Heart left ventricle (tissue), 16 donors: Measurements from ENCODE around the gene MFSD6L. TPM values are rescaled to one million over a fixed set of nuclear protein-coding genes. Genes with fewer than 3 reads are reported as not detected.

Experiments
- ATAC-seq, 4 donors: fragments of 200-7000 bp; cut with Tn5 transposase; one replicate each; pipeline ENCODE4 v1.9.1; 2020 to 2022; ENCODE audit warnings: moderate library complexity in 4 of 4, mild to moderate bottlenecking in 3 of 4, moderate number of reproducible peaks in 1 of 4
- DNase-seq, 5 donors: peaks; one replicate each; pipeline ENCODE4 v3.0.0-alpha.2; 2020
- H3K27ac ChIP-seq, 12 donors: fragments of 200-600 bp; sonication (generic) in 4 of 12; one replicate each; pipeline versions ENCODE4 v1.5.0 to v1.8.0; 2016 to 2022; ENCODE audit warnings: mild to moderate bottlenecking in 2 of 12
- H3K27me3 ChIP-seq, 9 donors: fragments of 200-600 bp; sonication (generic) in 2 of 9; one replicate each; pipeline versions ENCODE4 v1.5.1 to v1.8.0; 2016 to 2022; ENCODE audit warnings: mild to moderate bottlenecking in 3 of 9
- H3K36me3 ChIP-seq, 9 donors: fragments of 200-600 bp; sonication (generic) in 2 of 9; one replicate each; pipeline versions ENCODE4 v1.5.0 to v1.8.0; 2018 to 2022; ENCODE audit warnings: mild to moderate bottlenecking in 2 of 9
- H3K4me1 ChIP-seq, 12 donors: fragments of 200-600 bp; sonication (generic) in 4 of 12; one replicate each; pipeline versions ENCODE4 v1.5.0 to v1.8.0; 2016 to 2022; ENCODE audit warnings: mild to moderate bottlenecking in 3 of 12
- H3K4me3 ChIP-seq, 12 donors: fragments of 200-600 bp; sonication (generic) in 4 of 12; one replicate each; pipeline versions ENCODE4 v1.5.0 to v1.8.0; 2017 to 2022; ENCODE audit warnings: mild to moderate bottlenecking in 9 of 12, moderate library complexity in 4 of 12
- H3K9me3 ChIP-seq, 12 donors: fragments of 200-600 bp; sonication (generic) in 4 of 12; one replicate each; pipeline versions ENCODE4 v1.5.0 to v1.8.0; 2016 to 2022; ENCODE audit warnings: mild to moderate bottlenecking in 1 of 12
- POLR2A ChIP-seq, 2 donors: fragments of 450-650 bp; IDR thresholded peaks; one replicate each; pipeline ENCODE4 v1.6.1; 2017; ENCODE audit warnings: antibody characterized with exemption in 2 of 2, mild to moderate bottlenecking in 2 of 2, moderate library complexity in 2 of 2
- WGBS, 4 donors: extraction: QIAGEN DNeasy Blood & Tissue Kit in 2 of 4; methylation state at CpG; one replicate each; pipeline versions ENCODE4 v1.1.5 to v1.1.7; 2013 to 2018; 5-methylcytosine and 5-hydroxymethylcytosine counted together
- intact Hi-C, 10 donors: fragments of 100-400 bp; cut with DNase I; formaldehyde crosslinking; loops; one replicate each; pipeline versions ENCODE4 v1.11.1 to v1.14.2; 2022
- polyA plus RNA-seq, 2 donors: library from polyadenylated mRNA; stranded (reverse); fragments of 200-250 nt; gene quantifications; one replicate each; pipeline ENCODE4 v1.2.3, GENCODE V29; 2013
- total RNA-seq, 9 donors: library from RNA; depleted of rRNA in 2 of 9; stranded (reverse); fragments of >200 nt in 2 of 9; fragmentation: NEBNext Ultra II Directional in 3 of 9; extraction: Animal tissue kit (Norgen Biotek cat#: 25700) in 3 of 9; gene quantifications; one replicate each; pipeline versions ENCODE4 v1.1.0 to v1.2.4, GENCODE V29; 2016 to 2023
- TF ChIP-seq, protein P1 (sequence below), 12 donors: fragments of 200-600 bp; sonication (generic) in 4 of 12; IDR thresholded peaks; one replicate each; pipeline versions ENCODE4 v1.5.0 to v1.8.0; 2018 to 2022; ENCODE audit warnings: antibody characterized with exemption in 12 of 12, mild to moderate bottlenecking in 5 of 12
- donor health status: ischemic (EF 13 %, LVEDD 7.1; RV severe dilation, severe dysfunction).
- donor health status: healthy with polysubstance abuse.
- donor health status: DM: no; HTN: yes; CAD: no.
- donor health status: DM: no; HTN: no; CAD: no.
- donor health status: ischemic (EF 25% LVEDD 6.9; RV normal size, moderate dysfunction).
- donor health status: ischemic (EF 25% LVEDD 5.7; RV mildly dilated, moderate dysfunction).
- donor health status: healthy.
- donor health status: DM: yes; HTN: yes; CAD: no.
- donor health status: ischemic (EF 35%, LVEDD 5.7; RV mildly dilated, moderate dysfunction).
- donor health status: nonischemic (EF 11% LVEDD 7.7; RV severe dilation, severe dysfunction).
- donor health status: DM: yes; HTN: yes; CAD: no.
- donor health status: PGD.
- donor health status: ischemic (EF 29% LVEDD 5.4; RV normal size, mild dysfunction).
- donor health status: nonischemic (EF 23%, LVEDD 6.1; RV moderate dilation, normal function).

Gene MFSD6L
- total and polyA plus RNA-seq, 11 donors = 0.08 to 0.43 (median 0.21) TPM; not detected in 8

DNA sequence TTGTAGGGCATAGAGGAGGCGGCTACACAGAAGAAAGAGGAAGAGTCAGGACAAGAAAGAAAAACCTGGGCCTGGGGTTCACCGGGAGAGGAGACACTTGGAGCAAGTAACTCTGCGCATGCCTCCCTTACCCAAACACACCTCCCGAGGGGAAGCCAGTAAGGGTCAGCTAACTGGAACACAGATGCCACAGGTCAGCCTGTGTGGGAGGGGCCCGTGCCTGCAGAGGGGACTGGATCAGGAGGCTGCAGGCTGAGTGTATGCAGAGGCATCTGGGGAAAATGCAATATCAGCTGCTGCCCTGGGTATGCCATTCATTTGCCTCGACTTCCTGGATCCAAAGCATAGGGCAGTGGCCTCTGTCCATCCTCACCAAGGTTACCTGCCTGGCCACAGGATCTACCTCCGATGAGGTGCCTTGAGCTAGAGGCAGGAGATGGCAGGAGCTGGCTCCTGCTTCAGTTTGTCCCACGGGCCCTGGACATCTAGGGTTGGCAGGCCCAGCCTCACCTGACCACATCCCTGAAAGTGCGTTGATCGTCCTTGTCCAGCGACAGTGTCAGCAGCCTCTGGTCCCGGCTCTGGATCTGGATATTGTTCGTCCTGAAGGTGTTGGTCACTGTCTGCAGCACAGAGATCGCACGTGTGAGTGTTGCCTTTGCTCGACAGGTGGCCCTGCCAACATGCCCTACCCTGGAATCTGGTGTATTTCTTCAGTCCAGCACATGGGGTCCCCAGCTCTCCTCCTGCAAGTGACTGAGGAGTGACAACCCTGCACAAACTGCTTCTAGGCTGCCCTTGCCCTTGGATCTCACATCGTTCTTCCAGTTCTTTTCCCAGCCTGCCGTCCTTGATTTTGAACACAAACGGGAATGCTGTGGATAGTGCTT, 4.6 kb upstream of the MFSD6L start:
- Histone ChIP-seq H3K36me3 (no peaks in the 10 kb centered on the region), H3K4me3 (no peak overlapping the region), H3K27ac (no peak overlapping the region), H3K27me3 (peaks cover 0 to 8% (median 2%) of the 10 kb centered on the region in 9 donors), H3K4me1 (peaks cover 0 to 16% (median 0%) of the 10 kb centered on the region in 12 donors), H3K9me3 (peaks cover 0 to 4% (median 0%) of the 10 kb centered on the region in 12 donors)
- no peak for TF ChIP-seq POLR2A (IDR thresholded peaks at IDR 0.05)
- TF ChIP-seq, protein P1, sequence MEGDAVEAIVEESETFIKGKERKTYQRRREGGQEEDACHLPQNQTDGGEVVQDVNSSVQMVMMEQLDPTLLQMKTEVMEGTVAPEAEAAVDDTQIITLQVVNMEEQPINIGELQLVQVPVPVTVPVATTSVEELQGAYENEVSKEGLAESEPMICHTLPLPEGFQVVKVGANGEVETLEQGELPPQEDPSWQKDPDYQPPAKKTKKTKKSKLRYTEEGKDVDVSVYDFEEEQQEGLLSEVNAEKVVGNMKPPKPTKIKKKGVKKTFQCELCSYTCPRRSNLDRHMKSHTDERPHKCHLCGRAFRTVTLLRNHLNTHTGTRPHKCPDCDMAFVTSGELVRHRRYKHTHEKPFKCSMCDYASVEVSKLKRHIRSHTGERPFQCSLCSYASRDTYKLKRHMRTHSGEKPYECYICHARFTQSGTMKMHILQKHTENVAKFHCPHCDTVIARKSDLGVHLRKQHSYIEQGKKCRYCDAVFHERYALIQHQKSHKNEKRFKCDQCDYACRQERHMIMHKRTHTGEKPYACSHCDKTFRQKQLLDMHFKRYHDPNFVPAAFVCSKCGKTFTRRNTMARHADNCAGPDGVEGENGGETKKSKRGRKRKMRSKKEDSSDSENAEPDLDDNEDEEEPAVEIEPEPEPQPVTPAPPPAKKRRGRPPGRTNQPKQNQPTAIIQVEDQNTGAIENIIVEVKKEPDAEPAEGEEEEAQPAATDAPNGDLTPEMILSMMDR (IDR thresholded peaks at IDR 0.05) = peak in 1 of 12 donors; percentile 9
- peak in 3 of 4 donors; percentile 58 to 68 (median 59) for ATAC-seq
- no peak for DNase-seq
- 72 to 83% (median 79%) methylated on average over 17 to 19 of the region's 19 CpGs for WGBS, 4 donors
- intact Hi-C loops = loop anchor here in 8 of 10 donors (5.0 to 10.0 kb wide), 4 partner anchors 79 to 711 kb away; no protein-coding TSS in a partner anchor

DNA sequence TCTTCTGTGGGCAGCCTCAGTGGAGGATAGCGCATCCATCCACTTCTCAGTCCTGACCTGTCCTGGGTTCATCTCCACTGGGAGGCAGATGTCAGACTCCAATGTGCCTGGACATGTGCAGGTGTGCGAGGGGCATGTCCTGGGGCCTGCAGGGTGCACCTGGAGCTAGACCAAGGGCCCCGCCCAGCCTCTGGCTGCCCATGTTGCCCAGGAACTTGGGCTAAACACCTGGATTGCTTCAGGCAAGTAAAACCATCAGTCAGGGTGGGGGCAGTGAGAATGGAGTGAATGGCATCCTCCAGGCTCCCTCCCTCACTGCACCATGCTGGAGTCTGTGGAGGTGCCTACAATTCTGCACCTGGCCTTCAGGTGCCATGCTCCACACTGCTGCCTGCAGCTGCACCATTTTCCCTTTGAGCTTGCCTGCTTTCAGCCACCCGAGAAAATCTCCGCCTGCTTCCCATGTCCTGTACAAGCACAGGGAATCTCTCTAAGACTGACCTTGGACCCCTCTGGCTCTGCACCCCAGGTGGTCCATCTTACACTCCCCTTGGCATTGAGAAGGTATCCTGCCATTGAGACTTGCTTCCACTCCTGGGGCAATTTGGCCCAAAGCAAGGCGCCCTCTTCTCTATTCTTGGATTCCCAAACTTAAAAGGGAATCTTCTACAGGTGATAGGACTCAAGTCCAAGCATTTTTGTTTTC, 2.1 kb upstream of the MFSD6L start:
- DNase-seq (no peak), ATAC-seq (no peak)
- H3K9me3 ChIP-seq = no peaks in the 10 kb centered on the region
- intact Hi-C loops = loop anchor here in 8 of 10 donors (5.0 to 10.0 kb wide), 4 partner anchors 81 to 714 kb away; no protein-coding TSS in a partner anchor
- no peaks in the 10 kb centered on the region for H3K36me3 ChIP-seq
- WGBS, 4 donors = 92 to 97% (median 93%) methylated on average over 3 to 6 of the region's 6 CpGs
- H3K4me3 ChIP-seq = no peak overlapping the region
- H3K27me3 ChIP-seq = peaks cover 0 to 9% (median 2%) of the 10 kb centered on the region in 9 donors
- peaks cover 0 to 13% (median 0%) of the 10 kb centered on the region in 12 donors for H3K4me1 ChIP-seq
- TF ChIP-seq POLR2A (IDR thresholded peaks at IDR 0.05) = no peak
- TF ChIP-seq, protein P1 (IDR thresholded peaks at IDR 0.05) = no peak
- H3K27ac ChIP-seq = no peak overlapping the region

DNA sequence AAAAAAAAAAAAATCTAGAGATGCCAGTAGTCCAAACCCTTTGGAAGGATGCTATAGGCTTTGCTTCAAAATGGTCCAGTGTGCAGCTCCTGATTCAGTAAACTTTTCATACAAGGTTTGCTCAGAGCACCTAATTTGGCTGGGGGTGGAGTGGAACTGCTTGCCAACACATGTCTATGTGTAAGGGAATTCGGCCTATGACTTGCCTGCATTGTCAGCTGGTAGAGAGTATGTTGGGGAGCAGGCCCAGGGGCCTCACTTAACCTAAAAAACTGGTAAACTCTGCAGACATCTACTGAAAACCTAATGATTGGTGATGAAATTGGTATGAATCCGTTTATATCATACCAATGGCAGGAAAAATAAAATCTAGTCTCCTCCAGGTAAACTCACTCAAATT, 1.5 kb upstream of the MFSD6L start:
- no peak for ATAC-seq
- WGBS, 4 donors = 74 to 100% (median 90%) methylated on average over 2 of the region's 2 CpGs
- no peaks in the 10 kb centered on the region for H3K9me3 ChIP-seq
- H3K4me1 ChIP-seq = peaks cover 0 to 13% (median 0%) of the 10 kb centered on the region in 12 donors
- no peaks in the 10 kb centered on the region for H3K36me3 ChIP-seq
- no peak for DNase-seq
- intact Hi-C loops = loop anchor here in 8 of 10 donors (5.0 to 10.0 kb wide), 4 partner anchors 82 to 714 kb away; no protein-coding TSS in a partner anchor
- H3K4me3 ChIP-seq = no peak overlapping the region
- TF ChIP-seq POLR2A (IDR thresholded peaks at IDR 0.05) = no peak
- TF ChIP-seq, protein P1 (IDR thresholded peaks at IDR 0.05) = no peak
- no peak overlapping the region for H3K27ac ChIP-seq
- peaks cover 0 to 9% (median 2%) of the 10 kb centered on the region in 9 donors for H3K27me3 ChIP-seq
